Activated T-cell treated with anti-CD3 and anti-CD28 coated beads, Interleukin-2, amount 50 U/mL, for 24 hours (primary cell): ENCODE data around the gene COL18A1.
"Not testable (repeated sequence)": the region's sequence is repeated elsewhere in the genome, so short reads cannot be mapped to it uniquely, and the experiment has no call there.

Source experiments
- DNase-seq: peaks from one replicate; pipeline ENCODE4 v3.0.0-alpha.2; 2020
- H3K27ac Mint-ChIP-seq: 2 replicates; pipeline ENCODE4 v1.8.0; 2020; ENCODE audit warnings: mild to moderate bottlenecking, mixed read lengths
- H3K27me3 Mint-ChIP-seq: 2 replicates; pipeline ENCODE4 v1.8.0; 2020; ENCODE audit warnings: mixed read lengths
- H3K36me3 Mint-ChIP-seq: 2 replicates; pipeline ENCODE4 v1.8.0; 2020; ENCODE audit warnings: low read depth, mixed read lengths
- H3K4me1 Mint-ChIP-seq: 2 replicates; pipeline ENCODE4 v1.8.0; 2020; ENCODE audit warnings: low read depth, mixed read lengths
- H3K4me3 Mint-ChIP-seq: 2 replicates; pipeline ENCODE4 v1.8.0; 2020; ENCODE audit warnings: mild to moderate bottlenecking, moderate library complexity, mixed read lengths
- H3K9me3 Mint-ChIP-seq: 2 replicates; pipeline ENCODE4 v1.8.0; 2020; ENCODE audit warnings: mixed read lengths

COL18A1 gene

DNA sequence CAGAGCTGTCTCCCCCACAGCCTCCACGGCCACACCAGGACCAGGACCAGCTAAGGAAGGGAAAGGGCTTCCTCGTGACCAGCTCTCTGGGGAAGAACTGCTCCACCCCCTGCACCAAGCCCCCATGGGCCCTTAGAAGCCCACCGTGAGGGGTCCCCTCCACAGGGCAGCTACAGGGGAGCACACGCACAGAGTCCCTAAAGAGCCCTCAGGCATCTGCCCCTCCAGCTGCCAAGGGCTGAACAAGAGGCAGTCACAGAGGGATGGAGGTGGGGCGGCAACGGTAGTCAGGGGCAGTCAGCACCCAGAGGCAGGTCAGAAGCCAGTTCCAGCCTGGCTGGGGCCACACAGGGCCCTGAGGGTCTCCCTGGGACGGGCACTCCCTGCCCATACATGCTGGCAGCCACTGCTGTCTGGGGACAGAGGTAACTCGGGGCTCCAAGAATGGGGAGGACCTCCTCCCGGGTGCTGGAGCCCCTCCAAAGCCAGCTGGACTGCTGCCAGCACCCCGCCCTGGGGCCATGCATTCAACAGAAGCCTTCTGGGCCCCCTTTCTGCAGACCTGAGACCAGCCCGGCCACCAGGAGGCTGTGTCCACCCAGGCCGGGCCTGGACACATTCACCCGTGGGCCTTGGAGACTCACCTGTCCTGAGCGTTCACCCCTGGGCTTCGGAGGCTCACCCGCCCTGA is 118.6 kb downstream of the COL18A1 start:
- DNase-seq: peak; percentile 22
- no peaks in the 10 kb centered on the region for H3K27me3 Mint-ChIP-seq
- no peak overlapping the region for H3K4me3 Mint-ChIP-seq
- H3K9me3 Mint-ChIP-seq: peaks cover 40% of the 10 kb centered on the region
- H3K27ac Mint-ChIP-seq: no peak overlapping the region
- H3K36me3 Mint-ChIP-seq: peaks cover 75% of the 10 kb centered on the region
- H3K4me1 Mint-ChIP-seq: peaks cover 3% of the 10 kb centered on the region

DNA sequence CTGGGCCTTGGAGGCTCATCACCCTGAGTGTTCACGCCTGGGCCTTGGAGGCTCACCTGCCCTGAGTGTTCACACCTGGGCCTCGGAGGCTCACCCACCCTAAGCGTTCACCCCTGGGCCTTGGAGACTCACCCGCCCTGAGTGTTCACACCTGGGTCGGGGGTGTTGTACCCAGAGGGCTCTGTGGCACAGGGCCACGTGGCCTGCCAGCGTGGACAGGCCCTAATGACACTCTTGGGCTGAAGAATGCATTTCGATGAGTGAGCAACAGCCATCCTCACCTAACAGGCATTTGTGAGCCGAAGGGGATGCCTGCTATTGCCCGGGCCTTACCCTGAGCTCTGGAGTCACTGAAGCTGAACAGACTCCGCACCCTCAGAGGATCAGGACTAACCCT is 119.8 kb downstream of the COL18A1 start:
- peak; percentile 20 for DNase-seq
- Mint-ChIP-seq H3K4me3 (no peak overlapping the region), H3K4me1 (no peaks in the 10 kb centered on the region), H3K9me3 (peaks cover 28% of the 10 kb centered on the region), H3K27me3 (no peaks in the 10 kb centered on the region), H3K27ac (no peak overlapping the region), H3K36me3 (peaks cover 63% of the 10 kb centered on the region)

DNA sequence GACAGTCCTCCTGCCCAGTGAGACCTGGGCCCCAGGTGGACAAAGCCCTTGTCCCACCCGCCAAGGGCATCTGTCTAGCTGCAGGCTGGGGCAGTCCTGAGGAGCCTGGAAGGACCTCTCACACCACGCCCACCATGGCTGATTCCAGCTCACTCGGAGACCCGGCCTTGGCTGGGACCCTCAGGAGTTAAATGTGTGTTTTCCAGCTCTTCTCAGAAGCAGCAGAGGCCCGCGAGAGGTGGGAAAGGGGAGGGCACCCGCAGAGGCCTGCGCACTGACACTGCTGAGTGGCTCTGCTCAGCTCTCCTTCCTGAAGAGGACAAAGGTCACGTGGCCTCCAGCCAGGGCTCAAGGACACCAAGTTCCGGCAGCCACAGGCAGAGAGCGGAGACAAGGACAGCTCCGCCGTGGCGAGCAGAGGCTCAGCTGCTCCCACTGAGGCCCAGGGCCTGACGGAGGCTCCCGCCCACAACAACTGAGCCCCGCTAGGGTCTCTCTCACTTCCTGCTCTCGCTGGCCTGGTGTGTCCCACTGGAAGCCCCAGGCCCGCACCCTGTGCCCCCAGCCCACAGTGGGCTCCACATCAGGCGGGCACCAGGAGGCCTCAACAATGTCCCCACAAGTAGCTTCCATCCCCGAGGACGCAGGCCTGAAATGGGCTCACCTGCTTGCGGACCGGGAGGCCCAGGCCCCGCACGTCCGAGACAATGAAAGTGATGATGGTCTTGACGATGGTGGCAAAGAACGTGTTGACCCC is 120.4 kb downstream of the COL18A1 start:
- Mint-ChIP-seq H3K4me3 (no peak overlapping the region), H3K4me1 (no peaks in the 10 kb centered on the region), H3K9me3 (peaks cover 22% of the 10 kb centered on the region), H3K27me3 (no peaks in the 10 kb centered on the region), H3K27ac (no peak overlapping the region), H3K36me3 (peaks cover 57% of the 10 kb centered on the region)
- DNase-seq: peak; percentile 28

DNA sequence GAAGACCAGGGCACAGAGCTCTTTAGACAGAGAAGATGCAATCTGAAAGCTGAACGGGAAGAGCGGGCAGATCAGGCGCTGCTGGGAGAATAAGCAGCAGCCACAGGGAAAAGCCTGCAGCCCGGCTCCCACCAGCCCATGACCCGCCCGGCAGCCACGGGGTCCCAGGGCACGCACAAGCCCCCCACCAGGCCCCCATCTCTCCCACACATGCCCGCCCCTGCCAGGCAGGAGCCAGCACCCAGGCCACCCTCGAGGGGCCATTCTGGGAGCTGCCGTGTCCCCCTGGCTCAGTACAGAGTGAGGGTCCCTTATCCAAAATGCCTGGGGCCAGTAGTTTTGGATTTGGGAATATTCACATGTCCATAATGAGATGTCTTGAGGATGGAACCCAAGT is 120.9 kb downstream of the COL18A1 start:
- DNase-seq: no peak
- Mint-ChIP-seq H3K27me3 (no peaks in the 10 kb centered on the region), H3K27ac (no peak overlapping the region), H3K4me3 (no peak overlapping the region), H3K36me3 (peaks cover 52% of the 10 kb centered on the region), H3K4me1 (no peaks in the 10 kb centered on the region), H3K9me3 (peaks cover 20% of the 10 kb centered on the region)

DNA sequence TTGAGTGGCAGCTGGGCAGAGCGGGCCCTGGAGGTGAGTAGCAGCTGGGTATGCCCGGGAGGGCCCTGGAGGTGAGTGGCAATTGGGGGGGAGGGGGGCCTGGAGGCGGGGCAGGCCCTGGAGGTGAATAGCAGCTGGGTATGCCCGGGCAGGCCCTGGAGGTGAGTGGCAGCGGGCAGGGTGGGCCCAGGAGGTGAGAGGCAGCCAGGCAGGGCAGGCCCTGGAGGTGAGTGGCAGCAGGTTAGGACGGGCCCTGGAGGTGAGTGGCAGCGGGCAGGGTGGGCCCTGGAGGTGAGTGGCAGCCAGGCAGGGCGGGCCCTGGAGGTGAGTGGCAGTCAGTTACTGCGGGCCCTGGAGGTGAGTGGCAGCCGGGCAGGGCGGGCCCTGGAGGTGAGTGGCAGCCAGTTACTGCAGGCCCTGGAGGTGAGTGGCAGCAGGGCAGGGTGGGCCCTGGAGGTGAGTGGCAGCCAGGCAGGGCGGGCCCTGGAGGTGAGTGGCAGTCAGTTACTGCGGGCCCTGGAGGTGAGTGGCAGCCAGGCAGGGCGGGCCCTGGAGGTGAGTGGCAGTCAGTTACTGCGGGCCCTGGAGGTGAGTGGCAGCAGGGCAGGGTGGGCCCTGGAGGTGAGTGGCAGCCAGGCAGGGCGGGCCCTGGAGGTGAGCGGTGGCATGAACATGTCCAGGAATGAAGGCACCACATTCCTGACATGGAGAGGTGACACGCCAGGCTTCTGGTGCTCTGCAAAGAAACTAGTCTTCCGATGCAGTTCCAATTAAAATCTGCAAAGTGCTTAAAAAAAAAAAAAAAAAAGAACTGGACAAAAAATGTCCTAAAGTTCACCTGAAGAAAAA is 122.4 kb downstream of the COL18A1 start:
- DNase-seq: peak; percentile 17
- H3K4me1 Mint-ChIP-seq, H3K4me3 Mint-ChIP-seq, H3K27me3 Mint-ChIP-seq, H3K27ac Mint-ChIP-seq, H3K9me3 Mint-ChIP-seq: not testable (repeated sequence)
- peaks cover 49% of the 10 kb centered on the region for H3K36me3 Mint-ChIP-seq

DNA sequence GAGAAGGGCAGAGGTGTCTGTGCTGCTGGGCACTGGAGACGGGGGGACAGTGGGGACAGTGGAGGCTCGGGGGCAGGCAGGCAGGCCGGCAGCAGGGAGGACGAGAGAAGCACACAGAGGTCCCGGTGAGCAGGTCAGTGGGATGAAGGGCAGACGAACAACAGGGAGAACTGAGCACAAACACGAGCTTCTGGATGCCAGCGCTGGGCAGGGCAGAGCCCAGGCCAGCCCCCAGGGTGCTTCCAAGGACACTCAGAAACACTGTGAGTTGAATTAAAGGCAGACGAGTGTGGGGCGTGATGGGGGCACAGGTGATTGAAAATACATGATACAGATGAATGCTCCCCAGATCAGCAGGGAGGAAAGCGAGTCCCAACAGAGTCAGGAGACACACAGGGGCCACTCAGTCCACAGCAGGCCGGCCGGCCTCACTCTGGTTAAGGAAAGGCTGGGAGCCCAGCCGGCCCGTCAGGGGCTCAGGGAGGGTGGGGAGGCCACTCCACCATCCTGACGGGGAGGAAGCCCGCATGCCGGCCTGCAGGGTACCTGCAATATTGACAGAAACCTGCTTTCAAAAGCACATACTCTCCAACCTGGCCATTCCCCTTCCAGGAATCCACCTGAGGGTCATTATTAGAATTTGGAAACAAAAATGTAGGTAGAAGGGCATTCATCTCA is 123.2 kb downstream of the COL18A1 start:
- Mint-ChIP-seq H3K4me3 (no peak overlapping the region), H3K27ac (no peak overlapping the region), H3K4me1 (peaks cover 4% of the 10 kb centered on the region), H3K9me3 (no peaks in the 10 kb centered on the region), H3K27me3 (no peaks in the 10 kb centered on the region), H3K36me3 (peaks cover 48% of the 10 kb centered on the region)
- DNase-seq: peak; percentile 22

DNA sequence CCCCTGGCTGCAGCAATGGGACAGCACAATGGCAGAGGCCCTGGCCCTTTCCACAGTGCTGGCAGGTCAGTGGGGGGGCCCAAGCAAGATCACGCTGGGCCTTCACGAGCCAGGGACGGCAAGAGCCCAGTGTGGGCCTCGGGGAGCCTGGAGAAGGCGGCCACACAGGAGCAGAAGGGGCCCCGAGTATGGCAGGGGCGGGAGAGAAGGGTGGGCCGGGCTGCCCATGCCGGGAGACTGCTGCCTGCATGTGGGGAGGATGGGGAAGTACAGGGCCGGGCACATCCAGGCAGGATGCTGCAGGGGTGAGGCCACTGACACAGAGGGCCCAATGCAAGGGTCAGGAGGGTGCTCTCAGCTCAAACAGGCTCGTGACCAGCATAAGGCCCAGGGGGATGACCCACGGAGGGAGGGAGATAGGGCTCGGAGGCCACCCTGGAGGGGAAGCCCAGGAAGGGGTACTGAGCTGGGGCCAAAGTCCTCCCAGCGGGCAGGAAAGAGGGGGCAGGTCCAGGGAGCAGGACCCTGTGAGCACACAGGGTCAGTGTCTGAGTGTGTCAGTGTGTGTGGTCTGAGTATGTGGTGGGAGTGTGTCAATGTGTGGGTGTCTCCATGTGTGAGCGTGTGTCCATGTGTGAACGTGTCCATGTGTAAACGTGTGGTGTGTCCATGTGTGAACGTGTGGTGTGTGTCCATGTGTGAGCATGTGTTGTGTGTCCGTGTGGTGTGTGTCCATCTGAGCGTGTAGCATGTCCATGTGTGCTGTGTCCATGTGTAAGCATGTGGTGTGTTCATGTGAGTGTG is 124.2 kb downstream of the COL18A1 start:
- peak; percentile 13 for DNase-seq
- peaks cover 48% of the 10 kb centered on the region for H3K36me3 Mint-ChIP-seq
- no peak overlapping the region for H3K27ac Mint-ChIP-seq
- H3K27me3 Mint-ChIP-seq: no peaks in the 10 kb centered on the region
- no peaks in the 10 kb centered on the region for H3K9me3 Mint-ChIP-seq
- H3K4me3 Mint-ChIP-seq: no peak overlapping the region
- H3K4me1 Mint-ChIP-seq: peaks cover 11% of the 10 kb centered on the region

DNA sequence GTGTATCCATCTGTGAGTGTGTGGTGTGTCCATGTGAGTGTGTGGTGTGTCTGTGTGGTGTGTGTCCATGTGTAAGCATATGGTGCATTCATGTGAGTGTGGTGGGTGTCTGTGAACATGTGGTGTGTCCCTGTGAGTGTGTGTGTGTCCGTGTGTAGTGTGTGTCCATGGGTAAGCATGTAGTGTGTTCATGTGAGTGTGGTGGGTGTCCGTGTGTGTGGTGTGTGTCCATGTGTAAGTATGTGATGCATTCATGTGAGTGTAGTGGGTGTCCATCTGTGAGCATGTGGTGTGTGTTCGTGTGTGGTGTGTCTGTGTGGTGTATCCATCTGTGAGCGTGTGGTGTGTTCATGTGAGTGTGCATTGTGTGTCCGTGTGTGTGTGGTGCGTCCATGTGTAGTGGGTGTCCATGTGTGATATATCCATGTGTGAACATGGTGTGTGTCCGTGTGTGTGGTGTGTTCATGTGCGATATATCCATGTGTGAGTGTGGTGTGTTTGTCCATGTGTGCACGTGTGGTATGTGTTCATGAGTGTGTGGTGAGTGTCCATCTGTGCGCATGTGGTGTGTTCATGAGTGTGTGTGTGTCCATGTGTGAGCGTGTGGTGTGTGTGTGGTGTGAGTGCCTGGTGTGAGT is 124.9 kb downstream of the COL18A1 start:
- H3K36me3 Mint-ChIP-seq: peaks cover 53% of the 10 kb centered on the region
- H3K9me3 Mint-ChIP-seq: no peaks in the 10 kb centered on the region
- H3K4me3 Mint-ChIP-seq: no peak overlapping the region

DNA sequence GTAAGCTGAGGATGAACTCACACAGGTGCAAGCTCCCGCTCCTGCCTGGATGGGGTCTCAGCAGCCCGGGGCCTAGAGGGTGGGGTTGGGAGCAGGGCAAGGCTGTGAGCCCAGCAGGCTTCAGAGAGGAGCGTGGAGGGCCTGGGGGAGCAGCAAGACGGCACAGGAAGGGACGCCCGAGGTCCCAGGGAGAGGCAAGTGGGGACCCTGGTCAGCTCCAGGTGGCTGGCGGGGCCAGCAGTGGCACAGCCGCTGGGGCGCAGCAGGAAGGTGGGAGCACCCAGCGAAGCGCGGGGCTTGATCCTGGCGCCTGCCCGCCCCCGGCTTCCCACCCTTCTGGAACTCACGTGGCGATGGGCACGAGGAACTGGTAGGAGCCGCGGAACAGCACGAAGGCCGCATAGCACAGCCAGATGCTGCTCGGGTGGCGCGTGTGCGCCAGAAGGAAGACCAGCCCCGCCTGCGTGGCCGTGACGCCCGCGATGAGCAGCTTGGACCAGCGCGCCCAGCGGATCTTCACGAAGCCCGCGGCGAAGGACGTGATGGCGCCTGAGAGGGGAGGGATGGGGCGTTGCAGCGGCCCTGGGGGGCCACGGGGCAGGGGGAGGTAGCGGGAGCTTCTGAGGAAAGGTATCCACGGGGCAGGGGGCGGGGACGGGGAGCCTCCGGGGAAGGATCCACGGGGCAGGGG is 125.6 kb downstream of the COL18A1 start:
- no peaks in the 10 kb centered on the region for H3K27me3 Mint-ChIP-seq
- H3K27ac Mint-ChIP-seq: no peak overlapping the region
- H3K4me1 Mint-ChIP-seq: peaks cover 22% of the 10 kb centered on the region
- no peaks in the 10 kb centered on the region for H3K9me3 Mint-ChIP-seq
- no peak overlapping the region for H3K4me3 Mint-ChIP-seq
- H3K36me3 Mint-ChIP-seq: peaks cover 53% of the 10 kb centered on the region
- DNase-seq: peak; percentile 20

More for the DNA sequence above, 124.9 kb downstream of the COL18A1 start:
- Mint-ChIP-seq H3K27ac (no peak overlapping the region), H3K27me3 (no peaks in the 10 kb centered on the region), H3K4me1 (peaks cover 18% of the 10 kb centered on the region)
- peak; percentile 24 for DNase-seq

DNA sequence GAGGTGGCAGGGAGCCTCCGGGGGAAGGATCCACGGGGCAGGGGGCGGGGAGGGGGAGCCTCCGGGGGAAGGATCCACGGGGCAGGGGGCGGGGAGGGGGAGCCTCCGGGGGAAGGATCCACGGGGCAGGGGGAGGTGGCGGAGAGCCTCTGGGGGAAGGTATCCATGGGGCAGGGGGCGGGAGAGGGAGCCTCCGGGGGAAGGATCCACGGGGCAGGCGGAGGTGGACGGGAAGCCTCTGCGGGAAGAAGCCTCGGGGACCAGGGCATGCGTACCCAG is 126.1 kb downstream of the COL18A1 start:
- H3K27ac Mint-ChIP-seq, H3K4me3 Mint-ChIP-seq, H3K27me3 Mint-ChIP-seq, DNase-seq, H3K9me3 Mint-ChIP-seq: not testable (repeated sequence)
- H3K4me1 Mint-ChIP-seq: peaks cover 24% of the 10 kb centered on the region
- peaks cover 54% of the 10 kb centered on the region for H3K36me3 Mint-ChIP-seq

DNA sequence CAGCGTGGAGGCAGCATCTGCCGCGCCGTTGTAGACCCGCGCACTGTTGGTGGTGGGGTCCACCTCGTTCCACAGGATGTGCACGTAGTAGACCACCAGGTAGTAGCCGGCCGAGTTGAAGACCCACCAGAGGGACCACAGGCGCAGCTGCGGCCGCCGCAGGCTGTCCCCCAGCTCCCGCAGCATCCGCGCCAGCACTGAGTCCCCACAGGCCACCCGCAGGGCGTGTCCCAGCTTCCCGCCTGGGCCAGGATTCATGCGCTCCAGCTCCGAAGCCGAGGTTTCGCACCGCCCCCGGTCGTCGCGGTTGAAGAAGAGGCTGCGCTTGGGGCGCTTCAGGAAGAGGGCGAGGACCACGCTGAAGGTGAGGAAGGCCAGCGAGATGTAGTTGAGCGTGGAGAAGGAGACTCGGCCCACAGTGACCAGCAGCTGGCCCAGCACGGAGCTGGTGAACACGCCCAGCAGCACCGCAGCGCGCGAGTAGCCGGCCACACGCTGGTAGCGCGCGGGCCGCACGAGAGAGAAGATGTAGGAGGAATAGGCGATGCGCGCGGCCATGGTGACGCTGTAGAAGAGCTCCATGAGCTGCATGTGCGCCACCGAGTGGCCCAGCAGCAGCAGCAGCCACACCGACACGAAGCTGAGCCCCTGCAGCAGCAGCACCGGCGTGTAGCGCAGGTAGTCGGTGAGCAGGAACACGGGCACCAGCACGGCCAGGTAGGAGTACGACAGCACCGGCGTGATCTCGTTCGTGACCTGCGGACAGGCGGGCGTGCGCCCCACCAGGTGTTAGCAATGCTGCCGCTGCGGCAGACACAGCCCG is 126.6 kb downstream of the COL18A1 start:
- Mint-ChIP-seq H3K27ac (no peak overlapping the region), H3K9me3 (no peaks in the 10 kb centered on the region), H3K4me3 (no peak overlapping the region), H3K27me3 (no peaks in the 10 kb centered on the region), H3K4me1 (peaks cover 26% of the 10 kb centered on the region), H3K36me3 (peaks cover 55% of the 10 kb centered on the region)
- peak; percentile 25 for DNase-seq

DNA sequence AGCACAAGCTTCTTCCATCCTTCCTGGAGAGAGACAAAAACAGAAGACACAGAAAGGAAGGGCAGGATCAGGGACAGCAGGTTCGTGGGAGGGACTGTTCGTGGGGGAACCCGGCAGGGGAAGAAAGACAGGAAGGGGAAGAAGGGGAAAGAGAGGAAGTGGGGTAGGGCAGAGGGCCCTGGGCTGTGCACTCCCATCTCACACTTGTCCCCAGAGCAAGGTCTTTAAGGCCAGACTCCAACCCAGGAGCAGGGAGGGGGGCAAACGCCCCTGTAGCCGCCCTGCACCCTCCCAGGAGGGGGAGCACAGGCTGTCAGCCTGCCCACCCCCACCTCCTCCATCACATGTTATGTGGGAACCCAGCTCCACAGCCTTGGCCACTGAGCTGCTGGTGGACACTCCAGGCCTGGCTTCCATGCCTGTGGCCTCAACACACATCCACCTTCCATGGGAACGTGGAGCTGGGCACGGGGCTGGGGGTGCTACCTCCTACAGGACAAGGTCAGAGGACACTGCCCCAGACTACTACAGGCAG is 127.9 kb downstream of the COL18A1 start:
- no peaks in the 10 kb centered on the region for H3K9me3 Mint-ChIP-seq
- no peak overlapping the region for H3K4me3 Mint-ChIP-seq
- H3K27ac Mint-ChIP-seq: peak overlapping the region; percentile 52
- H3K27me3 Mint-ChIP-seq: no peaks in the 10 kb centered on the region
- peak; percentile 28 for DNase-seq
- peaks cover 27% of the 10 kb centered on the region for H3K4me1 Mint-ChIP-seq
- peaks cover 59% of the 10 kb centered on the region for H3K36me3 Mint-ChIP-seq
